SK-N-SH (cell line): Measurements from ENCODE around the gene EPHA5. TPM values are rescaled to one million over a fixed set of nuclear protein-coding genes. Genes with fewer than 3 reads are reported as not detected.

Source experiments
- CTCF ChIA-PET: fragments of 300-600, 350-600 bp; formaldehyde crosslinking; extraction: SDS; loops from one replicate; lab custom pipeline; 2021; lab: Yijun Ruan, JAX
- POLR2A ChIA-PET: fragments of 350-600 bp; sonication (Branson Sonifier 250); formaldehyde crosslinking; extraction: SDS; loops from one replicate; lab custom pipeline; 2020; ENCODE audit warnings: antibody characterized with exemption, inconsistent platforms; lab: Yijun Ruan, JAX
- DNase-seq: peaks from one replicate; pipeline ENCODE4 v3.0.0; 2012
- H2AFZ ChIP-seq: fragments of 200-600 bp; sonication (generic); 2 replicates; pipeline ENCODE4 v1.8.1; 2016; ENCODE audit warnings: antibody characterized with exemption, mild to moderate bottlenecking, low read depth
- H3F3A ChIP-seq: fragments of 200-600 bp; sonication (generic); replicated peaks from 2 replicates; pipeline ENCODE3; 2016; ENCODE audit warnings: antibody characterized with exemption, mild to moderate bottlenecking; ENCODE audit not compliant: insufficient read depth
- H3K27ac ChIP-seq, 2 experiments: fragments of 200-500 bp in 1 of 2; fragments of 200-600 bp in 1 of 2; sonication (Bioruptor generic) in 1 of 2; sonication (generic), shearing (Covaris generic) in 1 of 2; 2 replicates each; pipeline versions ENCODE4 v1.5.1 to v1.6.1; 2014 to 2016; ENCODE audit warnings: low read depth in 2 of 2, inconsistent platforms in 1 of 2, low read length in 1 of 2, mild to moderate bottlenecking in 1 of 2, mixed read lengths in 1 of 2
- H3K27me3 ChIP-seq: fragments of 200-600 bp; sonication (generic), shearing (Covaris generic); 2 replicates; pipeline ENCODE4 v1.6.1; 2016; ENCODE audit warnings: mixed run types; ENCODE audit not compliant: insufficient read depth
- H3K36me3 ChIP-seq, 2 experiments: fragments of 200-500 bp in 1 of 2; fragments of 200-600 bp in 1 of 2; sonication (Bioruptor generic) in 1 of 2; sonication (generic) in 1 of 2; replicated peaks in 1 of 2; 2 replicates each; pipeline versions ENCODE3 to v1.5.1; 2014 to 2016; ENCODE audit warnings: low read length in 1 of 2, mild to moderate bottlenecking in 1 of 2; ENCODE audit not compliant: insufficient read depth in 2 of 2, control insufficient read depth in 1 of 2
- H3K4me1 ChIP-seq, 2 experiments: fragments of 200-500 bp in 1 of 2; fragments of 200-600 bp in 1 of 2; sonication (Bioruptor generic) in 1 of 2; sonication (generic), shearing (Covaris generic) in 1 of 2; 2 replicates each; pipeline versions ENCODE4 v1.5.1 to v1.6.1; 2014 to 2016; ENCODE audit warnings: low read depth in 1 of 2, low read length in 1 of 2, mixed run types in 1 of 2; ENCODE audit not compliant: insufficient read depth in 2 of 2, control insufficient read depth in 1 of 2
- H3K4me2 ChIP-seq: fragments of 200-600 bp; sonication (generic), shearing (Covaris generic); 2 replicates; pipeline ENCODE4 v1.6.1; 2017; ENCODE audit warnings: mixed run types
- H3K4me3 ChIP-seq, 2 experiments: fragments of 200-500 bp in 1 of 2; fragments of 200-600 bp in 1 of 2; sonication (Bioruptor generic) in 1 of 2; sonication (generic), shearing (Covaris generic) in 1 of 2; 2 replicates each; pipeline versions ENCODE4 v1.5.1 to v1.8.1; 2014 to 2016; ENCODE audit warnings: low read depth in 2 of 2, inconsistent platforms in 1 of 2, low read length in 1 of 2, mild to moderate bottlenecking in 1 of 2, mixed read lengths in 1 of 2, moderate library complexity in 1 of 2
- H3K79me2 ChIP-seq: fragments of 200-600 bp; sonication (generic); 2 replicates; pipeline ENCODE4 v1.8.1; 2017; ENCODE audit warnings: mild to moderate bottlenecking; ENCODE audit not compliant: insufficient read depth
- H3K9ac ChIP-seq: fragments of 200-600 bp; sonication (generic); 2 replicates; pipeline ENCODE4 v1.6.1; 2017; ENCODE audit warnings: mixed run types
- H3K9me2 ChIP-seq: fragments of 200-600 bp; sonication (generic); 2 replicates; pipeline ENCODE4 v1.6.1; 2017; ENCODE audit warnings: mixed run types
- H3K9me3 ChIP-seq: fragments of 200-600 bp; sonication (generic); 2 replicates; pipeline ENCODE4 v1.6.1; 2017; ENCODE audit warnings: mixed run types, mild to moderate bottlenecking, moderate library complexity
- H4K20me1 ChIP-seq: fragments of 200-600 bp; sonication (generic); 2 replicates; pipeline ENCODE4 v1.6.1; 2017; ENCODE audit warnings: mild to moderate bottlenecking, mixed run types; ENCODE audit not compliant: insufficient read depth
- CHD2 ChIP-seq: fragments of 150-350 bp; IDR thresholded peaks from 2 replicates; pipeline ENCODE4 v1.6.1; 2018; ENCODE audit warnings: low read length; ENCODE audit not compliant: partially characterized antibody
- FOXJ3 ChIP-seq: sonication (generic); formaldehyde crosslinking; IDR thresholded peaks from 2 replicates; pipeline ENCODE4 v1.5.1; 2020; ENCODE audit warnings: mild to moderate bottlenecking, missing genetic modification reagents
- FOXM1 ChIP-seq: IDR thresholded peaks from 2 replicates; pipeline ENCODE4 v1.4.0; 2012; ENCODE audit warnings: low read depth, mild to moderate bottlenecking
- GABPA ChIP-seq: IDR thresholded peaks from 2 replicates; pipeline ENCODE4 v1.4.0; 2012; ENCODE audit warnings: low read depth, mild to moderate bottlenecking
- JUND ChIP-seq: IDR thresholded peaks from 2 replicates; pipeline ENCODE4 v1.4.0; 2012
- MXI1 ChIP-seq: IDR thresholded peaks from 2 replicates; pipeline ENCODE4 v1.6.1; 2012; ENCODE audit warnings: mild to moderate bottlenecking, low read depth, low read length, improper control_type of control experiment
- NFIC ChIP-seq: IDR thresholded peaks from 2 replicates; pipeline ENCODE4 v1.4.0; 2012; ENCODE audit warnings: borderline replicate concordance
- POLR2AphosphoS5 ChIP-seq: IDR thresholded peaks from 2 replicates; pipeline ENCODE4 v1.6.1; 2012; ENCODE audit warnings: low read depth, low read length
- TCF12 ChIP-seq: IDR thresholded peaks from 2 replicates; pipeline ENCODE4 v1.4.0; 2012
- TEAD4 ChIP-seq: IDR thresholded peaks from 2 replicates; pipeline ENCODE4 v1.4.0; 2012; ENCODE audit warnings: mild to moderate bottlenecking, borderline replicate concordance; ENCODE audit not compliant: insufficient read depth
- WGBS: methylation state at CpG from one replicate; pipeline ENCODE4 v1.1.6; 2017; ENCODE audit warnings: low lambda C conversion rate; 5-methylcytosine and 5-hydroxymethylcytosine counted together
- polyA plus RNA-seq, 3 experiments: library from polyadenylated mRNA; depleted of rRNA; stranded (reverse); fragments of >200 nt; gene quantifications; 2 replicates each; pipeline ENCODE4 v1.2.3, GENCODE V29; 2012
- TF ChIP-seq, protein P1 (sequence below): IDR thresholded peaks from 2 replicates; pipeline ENCODE4 v1.4.0; 2012; ENCODE audit warnings: low read depth, borderline replicate concordance
- TF ChIP-seq, protein P2 (sequence below): fragments of 150-350 bp; IDR thresholded peaks from 2 replicates; pipeline ENCODE4 v1.6.1; 2017; ENCODE audit warnings: antibody characterized with exemption, low read length, low read depth, borderline replicate concordance
- TF ChIP-seq, protein P3 (sequence below): fragments of 150-350 bp; IDR thresholded peaks from 2 replicates; pipeline ENCODE4 v1.6.1; 2016; ENCODE audit warnings: mild to moderate bottlenecking, low read depth, low read length
- TF ChIP-seq, protein P4 (sequence below): fragments of 200-600 bp; sonication (generic); IDR thresholded peaks from 2 replicates; pipeline ENCODE4 v1.6.1; 2017; ENCODE audit warnings: antibody characterized with exemption, mild to moderate bottlenecking, moderate library complexity

EPHA5 gene
- polyA plus RNA-seq, 1 of the 3 experiments (the other 2 are of a cell fraction), result not detected

DNA sequence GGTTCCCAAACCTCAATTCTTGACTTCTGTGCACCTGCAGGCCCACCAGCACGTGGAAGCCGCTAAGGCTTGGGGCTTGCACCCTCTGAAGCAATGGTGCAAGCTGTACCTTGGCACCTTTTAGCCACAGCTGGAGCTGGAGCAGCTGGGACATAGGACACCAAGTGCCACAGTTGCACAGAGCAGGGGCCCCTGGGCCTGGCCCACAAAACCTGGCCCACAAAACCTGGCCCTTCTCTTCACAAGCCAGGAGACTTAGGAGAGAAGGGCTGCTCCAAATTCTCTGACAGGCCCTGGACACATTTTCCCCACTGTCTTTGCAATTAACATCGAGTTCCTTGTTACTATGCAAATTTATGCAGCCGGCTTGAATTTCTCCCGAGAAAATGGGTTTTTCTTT lies 197.8 kb downstream of the EPHA5 start (continued):
- TF ChIP-seq MXI1, result no peak
- TF ChIP-seq, all 33 proteins: peak for 0

DNA sequence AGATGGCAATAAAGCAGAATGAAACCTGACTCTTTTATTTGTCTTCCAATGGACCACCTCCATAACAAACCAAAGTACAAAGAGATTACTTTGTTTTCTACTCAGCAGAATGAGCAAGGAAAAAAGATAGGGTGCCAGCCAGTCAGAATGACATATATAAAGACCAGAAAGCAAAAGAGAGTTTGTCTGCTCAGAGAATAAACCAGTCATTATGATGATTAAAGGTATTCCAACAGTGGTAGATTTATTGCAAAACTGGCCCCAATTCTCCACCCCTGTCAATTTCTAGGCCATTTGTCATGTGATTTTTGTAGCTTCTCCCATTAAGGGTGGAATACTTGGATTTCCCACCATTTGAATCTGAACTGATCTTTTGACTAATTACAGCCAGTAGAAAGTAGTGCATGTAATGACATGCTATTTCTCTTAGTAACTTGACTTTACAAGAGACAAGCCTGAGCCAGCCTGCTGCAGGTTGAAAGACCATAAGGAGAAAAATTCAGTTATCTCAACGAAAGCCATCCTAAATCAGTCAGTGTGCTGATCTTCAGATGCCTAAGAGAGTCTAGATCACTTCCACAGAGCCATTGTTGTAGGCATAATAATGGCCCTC lies 203.1 kb downstream of the EPHA5 start:
- no peaks in the 10 kb centered on the region for H3K36me3 ChIP-seq
- no peaks in the 10 kb centered on the region for H3K4me1 ChIP-seq
- H3K79me2 ChIP-seq, result no peaks in the 10 kb centered on the region
- no peaks in the 10 kb centered on the region for H3F3A ChIP-seq
- no peak overlapping the region for H3K9ac ChIP-seq
- ChIA-PET POLR2A (no interaction called here), CTCF (no interaction called here)
- H4K20me1 ChIP-seq, result no peaks in the 10 kb centered on the region
- H3K27me3 ChIP-seq, result no peaks in the 10 kb centered on the region
- H3K4me3 ChIP-seq, result no peak overlapping the region
- no peak overlapping the region for H3K27ac ChIP-seq
- H3K4me2 ChIP-seq, result no peak overlapping the region
- H2AFZ ChIP-seq, result no peak overlapping the region
- no peaks in the 10 kb centered on the region for H3K9me3 ChIP-seq
- no peak for DNase-seq
- TF ChIP-seq TCF12 (no peak), JUND (no peak), NFIC (no peak), POLR2AphosphoS5 (no peak), FOXM1 (no peak), TEAD4 (no peak), FOXJ3 (CRISPR knock-in tag) (no peak), CHD2 (no peak), GABPA (no peak)
- TF ChIP-seq, protein P1, sequence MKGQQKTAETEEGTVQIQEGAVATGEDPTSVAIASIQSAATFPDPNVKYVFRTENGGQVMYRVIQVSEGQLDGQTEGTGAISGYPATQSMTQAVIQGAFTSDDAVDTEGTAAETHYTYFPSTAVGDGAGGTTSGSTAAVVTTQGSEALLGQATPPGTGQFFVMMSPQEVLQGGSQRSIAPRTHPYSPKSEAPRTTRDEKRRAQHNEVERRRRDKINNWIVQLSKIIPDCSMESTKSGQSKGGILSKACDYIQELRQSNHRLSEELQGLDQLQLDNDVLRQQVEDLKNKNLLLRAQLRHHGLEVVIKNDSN, result no peak
- TF ChIP-seq, protein P2, sequence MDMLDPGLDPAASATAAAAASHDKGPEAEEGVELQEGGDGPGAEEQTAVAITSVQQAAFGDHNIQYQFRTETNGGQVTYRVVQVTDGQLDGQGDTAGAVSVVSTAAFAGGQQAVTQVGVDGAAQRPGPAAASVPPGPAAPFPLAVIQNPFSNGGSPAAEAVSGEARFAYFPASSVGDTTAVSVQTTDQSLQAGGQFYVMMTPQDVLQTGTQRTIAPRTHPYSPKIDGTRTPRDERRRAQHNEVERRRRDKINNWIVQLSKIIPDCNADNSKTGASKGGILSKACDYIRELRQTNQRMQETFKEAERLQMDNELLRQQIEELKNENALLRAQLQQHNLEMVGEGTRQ, result no peak
- TF ChIP-seq, protein P3, sequence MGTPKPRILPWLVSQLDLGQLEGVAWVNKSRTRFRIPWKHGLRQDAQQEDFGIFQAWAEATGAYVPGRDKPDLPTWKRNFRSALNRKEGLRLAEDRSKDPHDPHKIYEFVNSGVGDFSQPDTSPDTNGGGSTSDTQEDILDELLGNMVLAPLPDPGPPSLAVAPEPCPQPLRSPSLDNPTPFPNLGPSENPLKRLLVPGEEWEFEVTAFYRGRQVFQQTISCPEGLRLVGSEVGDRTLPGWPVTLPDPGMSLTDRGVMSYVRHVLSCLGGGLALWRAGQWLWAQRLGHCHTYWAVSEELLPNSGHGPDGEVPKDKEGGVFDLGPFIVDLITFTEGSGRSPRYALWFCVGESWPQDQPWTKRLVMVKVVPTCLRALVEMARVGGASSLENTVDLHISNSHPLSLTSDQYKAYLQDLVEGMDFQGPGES, result no peak
- TF ChIP-seq, protein P4, sequence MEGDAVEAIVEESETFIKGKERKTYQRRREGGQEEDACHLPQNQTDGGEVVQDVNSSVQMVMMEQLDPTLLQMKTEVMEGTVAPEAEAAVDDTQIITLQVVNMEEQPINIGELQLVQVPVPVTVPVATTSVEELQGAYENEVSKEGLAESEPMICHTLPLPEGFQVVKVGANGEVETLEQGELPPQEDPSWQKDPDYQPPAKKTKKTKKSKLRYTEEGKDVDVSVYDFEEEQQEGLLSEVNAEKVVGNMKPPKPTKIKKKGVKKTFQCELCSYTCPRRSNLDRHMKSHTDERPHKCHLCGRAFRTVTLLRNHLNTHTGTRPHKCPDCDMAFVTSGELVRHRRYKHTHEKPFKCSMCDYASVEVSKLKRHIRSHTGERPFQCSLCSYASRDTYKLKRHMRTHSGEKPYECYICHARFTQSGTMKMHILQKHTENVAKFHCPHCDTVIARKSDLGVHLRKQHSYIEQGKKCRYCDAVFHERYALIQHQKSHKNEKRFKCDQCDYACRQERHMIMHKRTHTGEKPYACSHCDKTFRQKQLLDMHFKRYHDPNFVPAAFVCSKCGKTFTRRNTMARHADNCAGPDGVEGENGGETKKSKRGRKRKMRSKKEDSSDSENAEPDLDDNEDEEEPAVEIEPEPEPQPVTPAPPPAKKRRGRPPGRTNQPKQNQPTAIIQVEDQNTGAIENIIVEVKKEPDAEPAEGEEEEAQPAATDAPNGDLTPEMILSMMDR, result no peak
- WGBS, result 0% methylated on average over 1 of the region's 1 CpG
- H3K9me2 ChIP-seq, result no peaks in the 10 kb centered on the region
